Activated naive CD8-positive, alpha-beta T cell treated with anti-CD3 and anti-CD28 coated beads for 36 hours (primary cell): ENCODE results near the gene KRT73. TPM values are rescaled to one million over a fixed set of nuclear protein-coding genes. Genes with fewer than 3 reads are reported as not detected.

Experiments
- DNase-seq: peaks from one replicate; pipeline ENCODE4 v3.0.0; 2021
- H3K27ac Mint-ChIP-seq: one replicate; pipeline ENCODE4 v1.8.0; 2022; ENCODE audit warnings: mild to moderate bottlenecking, moderate library complexity, mixed read lengths
- H3K27me3 Mint-ChIP-seq: one replicate; pipeline ENCODE4 v1.8.0; 2022; ENCODE audit warnings: mild to moderate bottlenecking, mixed read lengths
- H3K36me3 Mint-ChIP-seq: one replicate; pipeline ENCODE4 v1.8.0; 2021; ENCODE audit warnings: mild to moderate bottlenecking, mixed read lengths
- H3K4me1 Mint-ChIP-seq: one replicate; pipeline ENCODE4 v1.8.0; 2021; ENCODE audit warnings: mixed read lengths
- H3K4me3 Mint-ChIP-seq: one replicate; pipeline ENCODE4 v1.8.0; 2022; ENCODE audit warnings: mild to moderate bottlenecking, moderate library complexity, mixed read lengths
- H3K9me3 Mint-ChIP-seq: one replicate; pipeline ENCODE4 v1.8.0; 2022; ENCODE audit warnings: mixed read lengths
- total RNA-seq, 2 experiments: library from RNA; stranded (reverse); gene quantifications; one replicate each; pipeline ENCODE4 v1.2.3, GENCODE V29; 2021

KRT73 gene
- total RNA-seq, 2 experiments from 2014 or later: 0.14 to 0.29 TPM

- Mint-ChIP-seq H3K9me3 (no peaks in the 10 kb centered on the region), H3K27ac (no peak overlapping the region), H3K4me1 (peaks cover 26% of the 10 kb centered on the region), H3K4me3 (no peak overlapping the region), H3K27me3 (no peaks in the 10 kb centered on the region), H3K36me3 (no peaks in the 10 kb centered on the region)
- no peak for DNase-seq
Observed at GRCh38 chr12:52582486-52582885, 35.9 kb downstream of the KRT73 start.

- Mint-ChIP-seq H3K27ac (no peak overlapping the region), H3K4me3 (no peak overlapping the region), H3K27me3 (no peaks in the 10 kb centered on the region), H3K36me3 (no peaks in the 10 kb centered on the region), H3K4me1 (peaks cover 19% of the 10 kb centered on the region), H3K9me3 (no peaks in the 10 kb centered on the region)
- no peak for DNase-seq
Observed at GRCh38 chr12:52581481-52581880, 36.9 kb downstream of the KRT73 start.

GRCh38 chr12:52581066-52581465, 37.3 kb downstream of the KRT73 start:
- no peak overlapping the region for H3K4me3 Mint-ChIP-seq
- DNase-seq: no peak
- H3K27me3 Mint-ChIP-seq: peaks cover 1% of the 10 kb centered on the region
- no peak overlapping the region for H3K27ac Mint-ChIP-seq
- H3K36me3 Mint-ChIP-seq: no peaks in the 10 kb centered on the region
- H3K4me1 Mint-ChIP-seq: peaks cover 15% of the 10 kb centered on the region
- no peaks in the 10 kb centered on the region for H3K9me3 Mint-ChIP-seq

GRCh38 chr12:52580496-52580895, 37.9 kb downstream of the KRT73 start:
- no peaks in the 10 kb centered on the region for H3K36me3 Mint-ChIP-seq
- H3K4me3 Mint-ChIP-seq: no peak overlapping the region
- peaks cover 3% of the 10 kb centered on the region for H3K27me3 Mint-ChIP-seq
- no peak for DNase-seq
- peaks cover 10% of the 10 kb centered on the region for H3K4me1 Mint-ChIP-seq
- H3K9me3 Mint-ChIP-seq: no peaks in the 10 kb centered on the region
- no peak overlapping the region for H3K27ac Mint-ChIP-seq

GRCh38 chr12:52579468-52580465, 38.6 kb downstream of the KRT73 start:
- DNase-seq: no peak
- Mint-ChIP-seq H3K4me3 (no peak overlapping the region), H3K9me3 (no peaks in the 10 kb centered on the region), H3K36me3 (no peaks in the 10 kb centered on the region), H3K27me3 (peaks cover 3% of the 10 kb centered on the region), H3K4me1 (peaks cover 4% of the 10 kb centered on the region), H3K27ac (no peak overlapping the region)

GRCh38 chr12:52578469-52578868, 39.9 kb downstream of the KRT73 start:
- no peak for DNase-seq
- Mint-ChIP-seq H3K4me3 (no peak overlapping the region), H3K9me3 (no peaks in the 10 kb centered on the region), H3K27me3 (peaks cover 3% of the 10 kb centered on the region), H3K27ac (no peak overlapping the region), H3K4me1 (peaks cover 4% of the 10 kb centered on the region), H3K36me3 (no peaks in the 10 kb centered on the region)

- DNase-seq: no peak
- Mint-ChIP-seq H3K4me1 (no peaks in the 10 kb centered on the region), H3K27ac (no peak overlapping the region), H3K27me3 (peaks cover 3% of the 10 kb centered on the region), H3K9me3 (no peaks in the 10 kb centered on the region), H3K4me3 (no peak overlapping the region), H3K36me3 (no peaks in the 10 kb centered on the region)
Observed at GRCh38 chr12:52577316-52577715, 41.0 kb downstream of the KRT73 start.

- no peak for DNase-seq
- no peak overlapping the region for H3K4me3 Mint-ChIP-seq
- H3K36me3 Mint-ChIP-seq: no peaks in the 10 kb centered on the region
- H3K27ac Mint-ChIP-seq: no peak overlapping the region
- no peaks in the 10 kb centered on the region for H3K4me1 Mint-ChIP-seq
- peaks cover 3% of the 10 kb centered on the region for H3K27me3 Mint-ChIP-seq
- no peaks in the 10 kb centered on the region for H3K9me3 Mint-ChIP-seq
Observed at GRCh38 chr12:52575948-52576347, 42.4 kb downstream of the KRT73 start.

- Mint-ChIP-seq H3K36me3 (no peaks in the 10 kb centered on the region), H3K9me3 (no peaks in the 10 kb centered on the region), H3K27ac (no peak overlapping the region), H3K27me3 (peaks cover 3% of the 10 kb centered on the region), H3K4me3 (no peak overlapping the region), H3K4me1 (no peaks in the 10 kb centered on the region)
- DNase-seq: no peak
Observed at GRCh38 chr12:52575256-52575655, 43.1 kb downstream of the KRT73 start.

- Mint-ChIP-seq H3K4me1 (no peaks in the 10 kb centered on the region), H3K27me3 (peaks cover 3% of the 10 kb centered on the region), H3K4me3 (no peak within 1 kb of the TSS), H3K27ac (no peak within 1 kb of the TSS), H3K9me3 (no peaks in the 10 kb centered on the region), H3K36me3 (no peaks in the 10 kb centered on the region)
- DNase-seq: no peak
Observed at GRCh38 chr12:52573743-52574142, 44.6 kb downstream of the KRT73 start, which contains the start of gene KRT74. Gene KRT74, minus strand, starts transcription at chr12:52573843. Its CDS starts 66 bp downstream, at chr12:52573777.

- Mint-ChIP-seq H3K36me3 (no peaks in the 10 kb centered on the region), H3K4me1 (no peaks in the 10 kb centered on the region), H3K27me3 (peaks cover 3% of the 10 kb centered on the region), H3K9me3 (no peaks in the 10 kb centered on the region), H3K27ac (no peak overlapping the region), H3K4me3 (no peak overlapping the region)
- DNase-seq: no peak
Observed at GRCh38 chr12:52573306-52573705, 45.1 kb downstream of the KRT73 start.

GRCh38 chr12:52570511-52570910, 47.8 kb downstream of the KRT73 start:
- no peak for DNase-seq
- Mint-ChIP-seq H3K9me3 (no peaks in the 10 kb centered on the region), H3K27ac (no peak overlapping the region), H3K4me3 (no peak overlapping the region), H3K27me3 (peaks cover under 1% of the 10 kb centered on the region), H3K4me1 (no peaks in the 10 kb centered on the region), H3K36me3 (no peaks in the 10 kb centered on the region)

- Mint-ChIP-seq H3K4me1 (no peaks in the 10 kb centered on the region), H3K27me3 (peaks cover 9% of the 10 kb centered on the region), H3K36me3 (no peaks in the 10 kb centered on the region), H3K4me3 (no peak overlapping the region), H3K27ac (no peak overlapping the region), H3K9me3 (no peaks in the 10 kb centered on the region)
- no peak for DNase-seq
Observed at GRCh38 chr12:52568111-52568510, 50.2 kb downstream of the KRT73 start.

- Mint-ChIP-seq H3K9me3 (no peaks in the 10 kb centered on the region), H3K36me3 (no peaks in the 10 kb centered on the region), H3K27me3 (peaks cover 9% of the 10 kb centered on the region), H3K27ac (no peak overlapping the region), H3K4me3 (no peak overlapping the region), H3K4me1 (no peaks in the 10 kb centered on the region)
- no peak for DNase-seq
Observed at GRCh38 chr12:52566847-52567291, 51.5 kb downstream of the KRT73 start.

- no peak for DNase-seq
- H3K4me3 Mint-ChIP-seq: no peak overlapping the region
- H3K9me3 Mint-ChIP-seq: no peaks in the 10 kb centered on the region
- no peaks in the 10 kb centered on the region for H3K36me3 Mint-ChIP-seq
- H3K4me1 Mint-ChIP-seq: no peaks in the 10 kb centered on the region
- peaks cover 9% of the 10 kb centered on the region for H3K27me3 Mint-ChIP-seq
- H3K27ac Mint-ChIP-seq: no peak overlapping the region
Observed at GRCh38 chr12:52564582-52564981, 53.8 kb downstream of the KRT73 start.
